Spleen (tissue), 7 donors: ENCODE measurements around the gene AHNAK.

Experiments used
- CTCF ChIP-seq, 11 experiments: fragments of 200-600 bp in 7 of 11; fragments of 450-650 bp in 4 of 11; sonication (generic) in 4 of 11; IDR thresholded peaks in 8 of 11; conservative IDR thresholded peaks in 3 of 11; 1 replicate in 7 of 11; 2 replicates in 4 of 11; pipeline versions ENCODE4 v1.4.0 to v1.8.0; 2016 to 2021; ENCODE audit warnings: antibody characterized with exemption in 11 of 11, inconsistent platforms in 4 of 11, mild to moderate bottlenecking in 1 of 11
- POLR2A ChIP-seq, 3 donors: fragments of 450-650 bp; IDR thresholded peaks; one replicate each; pipeline ENCODE4 v1.5.1; 2017; ENCODE audit warnings: antibody characterized with exemption in 3 of 3, mild to moderate bottlenecking in 1 of 3
- donor health status: DM: no; HTN: no; CAD: no; lungs with moderate emphysema.
- donor health status: DM: no; HTN: no; CAD: no.
- donor health status: DM: no; HTN: no; CAD: no.

GRCh38 chr11:62399878-62400266 is 146.7 kb downstream of the AHNAK start:
- TF ChIP-seq CTCF (IDR thresholded peaks at IDR 0.05 in 8 of 11, conservative IDR thresholded peaks at IDR 0.05 in 3 of 11) (no peak), POLR2A (IDR thresholded peaks at IDR 0.05) (no peak)
